GM18909 (cell line): Measurements from ENCODE around the gene CELF4.
A peak's percentile ranks its signal among the peaks of the same experiment; 100 is the strongest.

Experiments
- ATAC-seq: cut with Tn5 transposase; IDR thresholded peaks from one replicate; pipeline ENCODE4 v1.9.1; 2021; ENCODE audit warnings: mild to moderate bottlenecking; ENCODE audit not compliant: unreplicated experiment, poor library complexity

CELF4 gene

DNA sequence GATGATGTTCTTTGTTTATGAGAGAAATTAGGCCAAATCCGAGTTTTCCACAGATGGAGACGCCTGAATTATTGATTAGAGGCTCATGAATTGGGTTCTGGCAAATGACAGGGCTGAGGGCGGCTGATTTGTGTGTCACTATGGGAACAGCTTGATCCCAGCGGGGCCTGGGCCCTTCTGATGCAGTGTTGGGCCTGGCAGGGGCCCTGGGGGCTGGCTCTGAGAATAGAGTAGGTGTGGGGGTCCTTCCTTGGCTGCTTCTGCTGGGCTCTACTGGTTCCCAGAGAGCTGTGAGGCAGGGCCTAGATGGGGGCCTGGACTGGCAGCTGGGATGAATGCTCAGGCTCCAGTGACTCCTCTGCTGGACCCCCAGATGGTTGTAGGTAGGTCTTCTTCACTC is 164.8 kb downstream of the CELF4 start:
- ATAC-seq = no peak

GRCh38 chr18:37398248-37398920 is 167.2 kb downstream of the CELF4 start:
- ATAC-seq = no peak

- ATAC-seq = no peak
Measured at GRCh38 chr18:37397814-37398213, 167.8 kb downstream of the CELF4 start.

- ATAC-seq = no peak
Measured at GRCh38 chr18:37396971-37397720, 168.5 kb downstream of the CELF4 start.

- ATAC-seq = no peak
Measured at GRCh38 chr18:37395631-37396030, 170.0 kb downstream of the CELF4 start.

GRCh38 chr18:37395138-37395537 is 170.5 kb downstream of the CELF4 start:
- no peak for ATAC-seq

DNA sequence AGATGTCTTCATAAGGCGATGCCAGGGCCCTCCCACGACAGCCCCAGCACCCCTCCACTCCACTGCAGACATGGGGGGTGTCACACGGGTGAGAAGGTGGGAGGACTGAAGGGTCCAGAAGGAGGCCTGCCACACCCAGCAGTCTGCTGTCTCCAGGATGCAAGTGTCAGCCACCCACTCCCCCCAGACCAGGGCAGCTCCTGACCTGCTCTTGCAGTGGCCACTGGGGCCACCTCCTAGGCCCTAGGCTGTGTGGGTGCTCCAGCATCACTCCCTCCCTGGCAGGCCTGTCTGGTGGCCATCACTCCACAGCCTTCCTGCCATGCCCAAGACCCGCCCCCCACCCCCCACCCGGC is 171.0 kb downstream of the CELF4 start:
- no peak for ATAC-seq

DNA sequence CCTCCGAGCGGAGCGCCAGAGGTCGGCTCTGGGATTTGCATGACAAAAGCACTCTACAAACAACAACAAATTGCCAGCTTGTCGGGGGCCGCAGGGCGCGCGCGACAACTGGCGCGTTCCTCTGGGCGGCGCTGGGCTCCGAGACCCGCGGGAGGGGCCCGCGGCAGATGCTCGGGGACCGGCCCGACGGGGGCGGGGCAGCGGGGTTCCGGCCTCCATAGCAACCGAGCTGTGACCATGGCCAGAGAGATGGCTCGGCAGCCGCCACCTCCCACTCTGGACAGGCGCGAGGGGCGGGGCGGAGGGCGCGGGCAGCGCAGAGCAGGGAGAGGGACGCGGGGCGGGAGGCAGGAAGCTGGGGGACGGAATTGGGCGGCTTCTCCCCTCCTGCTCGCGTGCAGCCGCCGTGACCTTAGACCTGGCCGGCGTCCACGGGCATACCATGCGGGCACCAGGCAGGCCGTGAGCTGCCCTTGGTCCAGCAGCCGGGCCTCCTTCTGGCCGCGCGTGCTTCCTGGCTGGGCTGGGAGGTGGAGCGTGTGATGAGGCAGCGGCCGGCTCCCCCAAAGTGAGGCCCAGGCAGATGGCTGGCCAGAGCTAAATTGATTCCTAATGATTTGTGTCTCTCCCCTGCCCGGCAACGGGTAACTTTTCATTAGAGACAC is 171.5 kb downstream of the CELF4 start:
- ATAC-seq = peak; percentile 38

- no peak for ATAC-seq
Measured at GRCh38 chr18:37393221-37393827, 172.3 kb downstream of the CELF4 start.

- ATAC-seq = no peak
Measured at GRCh38 chr18:37392648-37393047, 172.9 kb downstream of the CELF4 start.

- no peak for ATAC-seq
Measured at GRCh38 chr18:37391698-37392548, 173.7 kb downstream of the CELF4 start.

GRCh38 chr18:37391156-37391555 is 174.4 kb downstream of the CELF4 start:
- no peak for ATAC-seq

DNA sequence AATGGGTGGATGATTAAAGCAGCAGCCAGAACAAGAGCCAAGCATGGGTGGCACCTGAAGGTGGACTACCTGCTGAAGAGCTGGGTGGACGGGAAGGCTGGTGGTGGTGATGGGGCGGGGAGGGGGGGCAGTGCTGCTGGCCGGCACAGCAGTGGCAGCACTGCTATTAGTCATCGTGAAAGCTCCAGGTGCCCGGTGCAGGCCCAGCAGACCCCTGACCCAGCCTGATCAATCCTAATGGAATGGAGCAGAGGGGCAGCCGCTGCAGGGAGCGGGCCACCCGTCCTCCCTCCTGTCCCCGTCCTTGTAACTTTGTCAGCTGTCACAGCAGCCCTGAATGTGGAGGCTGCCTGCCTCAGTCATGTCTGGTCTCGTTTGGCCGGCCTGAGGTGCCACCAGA is 174.9 kb downstream of the CELF4 start:
- ATAC-seq = no peak

- ATAC-seq = no peak
Measured at GRCh38 chr18:37389684-37390368, 175.8 kb downstream of the CELF4 start.

GRCh38 chr18:37389041-37389440 is 176.6 kb downstream of the CELF4 start:
- no peak for ATAC-seq

DNA sequence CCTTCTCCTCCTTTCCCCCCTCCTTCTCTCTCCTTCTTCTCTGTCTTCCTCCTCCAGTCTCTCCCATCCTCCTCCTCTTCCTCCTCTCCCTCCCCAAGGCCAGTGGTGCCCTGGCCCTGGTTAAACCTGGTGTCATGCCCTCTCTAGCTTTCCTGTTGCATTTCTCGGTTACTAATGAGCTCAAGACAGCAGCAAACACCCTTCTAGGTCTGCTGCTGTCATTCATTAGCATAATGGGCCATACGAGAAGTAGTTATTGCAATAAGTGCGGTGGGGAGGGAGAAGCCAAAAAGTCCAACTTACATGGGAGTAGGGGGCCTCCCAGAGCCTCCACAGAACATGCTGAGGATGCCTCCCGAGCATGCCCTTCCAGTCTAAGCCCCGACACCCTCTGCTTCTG is 177.2 kb downstream of the CELF4 start:
- no peak for ATAC-seq

GRCh38 chr18:37385846-37386778 is 179.5 kb downstream of the CELF4 start:
- ATAC-seq = no peak

GRCh38 chr18:37383846-37384595 is 181.6 kb downstream of the CELF4 start:
- ATAC-seq = no peak
